ENCODE data around the gene PDE4D.

PDE4D gene

DNA sequence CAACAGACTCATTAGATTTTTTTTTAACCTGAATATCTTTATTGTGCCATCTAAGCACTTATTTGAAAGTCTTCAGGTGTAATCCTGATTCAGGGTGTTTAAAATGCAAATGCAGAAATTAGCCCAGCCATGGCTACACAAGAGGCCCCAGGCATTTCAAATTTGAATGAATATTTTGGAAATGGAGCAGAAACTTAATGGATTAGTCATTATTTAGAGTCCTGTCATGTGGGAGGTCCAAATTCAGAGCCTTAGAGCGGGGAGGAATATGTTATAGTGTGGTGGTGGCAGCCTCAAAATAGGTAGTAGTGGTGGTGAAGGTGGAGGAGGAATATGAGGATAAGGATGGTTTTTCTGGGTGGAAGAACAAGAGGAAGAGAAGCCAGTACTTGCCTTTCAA, 743.7 kb downstream of the PDE4D start:
- no peaks in the 10 kb centered on the region for H3K27me3 ChIP-seq (ENCODE audit: insufficient read depth, low read depth, severe bottlenecking)
- H3K27ac ChIP-seq = no peak overlapping the region
- no peak overlapping the region for H3K4me3 ChIP-seq (ENCODE audit: low read depth, low read length)
- DNase-seq = no peak
- H3K9me3 ChIP-seq (ENCODE audit: severe bottlenecking) = no peaks in the 10 kb centered on the region
- no peak for TF ChIP-seq CTCF (IDR thresholded peaks at IDR 0.05; ENCODE audit: low read depth, low read length)
- no peaks in the 10 kb centered on the region for H3K36me3 ChIP-seq

DNA sequence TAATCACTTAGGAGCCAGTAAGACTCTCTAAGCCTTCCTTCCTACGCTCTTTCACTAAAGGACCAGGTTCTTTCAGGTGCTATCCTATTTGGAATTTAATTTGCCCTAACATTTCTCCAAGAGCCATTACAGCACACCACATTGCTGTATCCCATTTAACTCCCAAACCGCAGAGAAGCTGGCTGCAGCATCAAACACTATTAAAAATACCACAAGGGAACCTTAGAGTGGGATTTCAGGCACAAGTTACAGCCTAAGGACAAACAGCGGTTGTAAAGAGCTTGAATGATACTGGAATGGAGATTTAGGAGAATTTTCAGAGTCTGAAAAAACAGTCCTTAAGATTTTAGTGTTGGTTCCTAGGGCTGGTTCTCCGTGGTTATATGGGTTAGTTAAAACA, 744.3 kb downstream of the PDE4D start:
- TF ChIP-seq CTCF (IDR thresholded peaks at IDR 0.05; ENCODE audit: low read depth, low read length) = no peak
- Histone ChIP-seq H3K36me3 (no peaks in the 10 kb centered on the region), H3K9me3 (ENCODE audit: severe bottlenecking) (no peaks in the 10 kb centered on the region), H3K4me3 (ENCODE audit: low read depth, low read length) (no peak overlapping the region), H3K27me3 (ENCODE audit: insufficient read depth, low read depth, severe bottlenecking) (no peaks in the 10 kb centered on the region), H3K27ac (no peak overlapping the region)
- DNase-seq = no peak

DNA sequence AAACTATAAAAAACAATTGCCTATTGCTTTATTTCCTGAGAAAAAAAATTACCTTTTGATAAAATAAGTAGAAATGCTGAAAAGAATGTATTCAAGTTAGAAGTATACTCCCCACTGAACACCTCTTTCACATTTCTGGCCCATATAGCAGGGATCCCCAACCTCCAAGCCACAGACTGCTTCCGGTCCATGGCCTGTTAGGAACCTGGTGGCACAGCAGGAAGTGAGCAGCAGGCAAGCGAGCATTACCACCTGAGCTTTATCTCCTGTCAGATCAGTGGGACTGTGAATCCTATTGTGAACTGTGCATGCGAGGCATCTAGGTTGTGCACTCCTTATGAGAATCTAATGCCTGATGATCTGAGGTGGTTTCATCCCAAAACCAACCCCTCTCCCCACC, 746.8 kb downstream of the PDE4D start:
- Histone ChIP-seq H3K27ac (no peak overlapping the region), H3K27me3 (ENCODE audit: insufficient read depth, low read depth, severe bottlenecking) (no peaks in the 10 kb centered on the region), H3K36me3 (no peaks in the 10 kb centered on the region), H3K9me3 (ENCODE audit: severe bottlenecking) (no peaks in the 10 kb centered on the region), H3K4me3 (ENCODE audit: low read depth, low read length) (no peak overlapping the region)
- no peak for TF ChIP-seq CTCF (IDR thresholded peaks at IDR 0.05; ENCODE audit: low read depth, low read length)
- no peak for DNase-seq

DNA sequence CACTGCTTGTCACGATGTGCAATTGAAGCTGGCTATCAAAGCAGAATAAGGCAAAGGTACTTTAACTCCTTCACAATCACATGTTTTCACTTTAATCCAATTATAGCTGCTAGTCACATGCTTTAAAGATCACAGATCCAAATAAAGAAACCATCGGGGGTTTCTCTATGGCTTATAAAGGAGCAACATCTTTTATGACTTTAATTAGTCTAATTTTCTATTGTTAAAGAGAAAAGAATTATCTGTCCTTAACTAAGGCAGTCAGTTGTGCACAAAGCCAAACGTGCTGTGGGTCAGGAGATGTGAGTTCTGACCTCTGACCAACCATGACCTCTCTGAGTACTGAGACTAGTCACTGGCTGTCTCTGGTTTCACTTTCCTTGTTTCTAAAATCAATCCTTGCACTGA, 749.6 kb downstream of the PDE4D start:
- no peak for TF ChIP-seq CTCF (IDR thresholded peaks at IDR 0.05; ENCODE audit: low read depth, low read length)
- Histone ChIP-seq H3K36me3 (no peaks in the 10 kb centered on the region), H3K27me3 (ENCODE audit: insufficient read depth, low read depth, severe bottlenecking) (no peaks in the 10 kb centered on the region), H3K9me3 (ENCODE audit: severe bottlenecking) (no peaks in the 10 kb centered on the region), H3K4me3 (ENCODE audit: low read depth, low read length) (no peak overlapping the region), H3K27ac (no peak overlapping the region)
- DNase-seq = no peak

DNA sequence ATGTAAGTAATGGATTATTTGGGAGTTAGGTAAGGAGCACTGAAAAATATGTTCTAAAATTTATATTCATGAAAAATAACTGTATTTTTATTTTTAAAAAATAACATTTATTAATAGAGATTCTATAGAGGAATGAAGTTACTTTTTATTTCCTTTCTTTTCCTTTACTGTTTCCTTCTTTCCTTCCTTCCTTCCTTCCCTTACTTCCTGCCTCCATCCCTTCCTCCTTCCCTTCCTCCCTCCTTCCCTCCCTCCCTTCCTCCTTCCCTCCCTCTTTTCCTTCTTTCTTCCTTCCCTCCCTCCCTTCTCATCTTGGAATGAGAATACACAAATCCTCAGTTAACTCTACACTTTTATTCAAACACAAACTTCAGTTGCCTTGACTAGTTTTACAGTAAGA, 750.6 kb downstream of the PDE4D start:
- DNase-seq = no peak
- no peak for TF ChIP-seq CTCF (IDR thresholded peaks at IDR 0.05; ENCODE audit: low read depth, low read length)

GRCh38 chr5:59142138-59142537, 751.4 kb downstream of the PDE4D start:
- Histone ChIP-seq H3K9me3 (ENCODE audit: severe bottlenecking) (no peaks in the 10 kb centered on the region), H3K4me3 (ENCODE audit: low read depth, low read length) (no peak overlapping the region), H3K36me3 (no peaks in the 10 kb centered on the region), H3K27ac (no peak overlapping the region), H3K27me3 (ENCODE audit: insufficient read depth, low read depth, severe bottlenecking) (no peaks in the 10 kb centered on the region)
- TF ChIP-seq CTCF (IDR thresholded peaks at IDR 0.05; ENCODE audit: low read depth, low read length) = no peak
- DNase-seq = no peak

More for the DNA sequence above, 750.6 kb downstream of the PDE4D start:
- no peak overlapping the region for H3K27ac ChIP-seq
- no peaks in the 10 kb centered on the region for H3K36me3 ChIP-seq
- H3K9me3 ChIP-seq (ENCODE audit: severe bottlenecking) = no peaks in the 10 kb centered on the region
- no peaks in the 10 kb centered on the region for H3K27me3 ChIP-seq (ENCODE audit: insufficient read depth, low read depth, severe bottlenecking)
- H3K4me3 ChIP-seq (ENCODE audit: low read depth, low read length) = no peak overlapping the region
